OCI-LY1 (cell line): ENCODE measurements around the gene PLA2G15.
A peak's percentile ranks its signal among the peaks of the same experiment; 100 is the strongest.
"Not testable (repeated sequence)": the region's sequence is repeated elsewhere in the genome, so short reads cannot be mapped to it uniquely, and the experiment has no call there.

Experiments used
- H2AFZ ChIP-seq: fragments of 200-600 bp; sonication (generic), shearing (Covaris generic); 2 replicates; pipeline ENCODE4 v1.6.0; 2014; ENCODE audit warnings: antibody characterized with exemption, mild to moderate bottlenecking, low read length
- H3F3A ChIP-seq: fragments of 200-600 bp; sonication (generic), shearing (Covaris generic); 2 replicates; pipeline ENCODE4 v1.6.0; 2014; ENCODE audit warnings: mild to moderate bottlenecking, antibody characterized with exemption, low read length, moderate library complexity; ENCODE audit not compliant: insufficient read depth
- H3K27ac ChIP-seq: fragments of 200-600 bp; sonication (generic); 2 replicates; pipeline ENCODE4 v1.5.1; 2014; ENCODE audit warnings: low read length, mixed run types, mild to moderate bottlenecking, low read depth; ENCODE audit not compliant: poor library complexity, severe bottlenecking
- H3K27me3 ChIP-seq: fragments of 200-600 bp; sonication (generic); 2 replicates; pipeline ENCODE4 v1.6.0; 2014; ENCODE audit warnings: antibody characterized with exemption, mild to moderate bottlenecking, low read length, moderate library complexity; ENCODE audit not compliant: insufficient read depth
- H3K36me3 ChIP-seq: fragments of 200-600 bp; sonication (generic); 2 replicates; pipeline ENCODE4 v1.6.1; 2014; ENCODE audit warnings: mild to moderate bottlenecking, antibody characterized with exemption, low read length, moderate library complexity, mixed read lengths; ENCODE audit not compliant: insufficient read depth
- H3K4me1 ChIP-seq: fragments of 200-600 bp; sonication (generic); 2 replicates; pipeline ENCODE4 v1.5.1; 2014; ENCODE audit warnings: mild to moderate bottlenecking, low read length, moderate library complexity; ENCODE audit not compliant: insufficient read depth, severe bottlenecking
- H3K4me2 ChIP-seq: fragments of 200-600 bp; sonication (generic), shearing (Covaris generic); 2 replicates; pipeline ENCODE4 v1.6.1; 2014; ENCODE audit warnings: low read length
- H3K4me3 ChIP-seq: fragments of 200-600 bp; sonication (generic); 2 replicates; pipeline ENCODE4 v1.5.1; 2014; ENCODE audit warnings: low read length, low read depth, mild to moderate bottlenecking, mixed read lengths; ENCODE audit not compliant: poor library complexity, severe bottlenecking
- H3K79me2 ChIP-seq: fragments of 200-600 bp; shearing (Covaris generic); 2 replicates; pipeline ENCODE4 v1.6.1; 2016; ENCODE audit warnings: mixed run types, low read length, mixed read lengths; ENCODE audit not compliant: insufficient read depth
- H3K9ac ChIP-seq: fragments of 200-600 bp; sonication (generic), shearing (Covaris generic); 2 replicates; pipeline ENCODE4 v1.6.1; 2014; ENCODE audit warnings: mild to moderate bottlenecking, low read length, mixed read lengths
- H3K9me2 ChIP-seq: fragments of 200-600 bp; sonication (generic), shearing (Covaris generic); 2 replicates; pipeline ENCODE4 v1.6.1; 2014; ENCODE audit warnings: low read depth, mild to moderate bottlenecking, low read length, mixed read lengths
- H3K9me3 ChIP-seq: fragments of 200-600 bp; shearing (Covaris generic); 2 replicates; pipeline ENCODE4 v1.6.1; 2014; ENCODE audit warnings: low read length, mixed read lengths
- H4K20me1 ChIP-seq: fragments of 200-600 bp; sonication (generic), shearing (Covaris generic); 2 replicates; pipeline ENCODE4 v1.6.0; 2016; ENCODE audit warnings: mild to moderate bottlenecking, low read length; ENCODE audit not compliant: insufficient read depth
- CTCF ChIP-seq: fragments of 200-600 bp; sonication (generic), shearing (Covaris generic); IDR thresholded peaks from 2 replicates; pipeline ENCODE4 v1.5.1; 2017; ENCODE audit warnings: mild to moderate bottlenecking, antibody characterized with exemption, low read length, moderate library complexity, mixed read lengths
- EZH2 ChIP-seq: fragments of 200-600 bp; sonication (generic), shearing (Covaris generic); IDR thresholded peaks from 2 replicates; pipeline ENCODE4 v1.8.0; 2017; ENCODE audit warnings: borderline replicate concordance, mixed run types, mild to moderate bottlenecking, antibody characterized with exemption, low read length, moderate library complexity, mixed read lengths

The PLA2G15 gene

GRCh38 chr16:68288252-68288650 is 43.1 kb downstream of the PLA2G15 start:
- Histone ChIP-seq H3K4me1 (peaks cover 59% of the 10 kb centered on the region), H3K9me3 (no peaks in the 10 kb centered on the region), H3K9ac (no peak overlapping the region), H3K9me2 (no peaks in the 10 kb centered on the region), H3K36me3 (peaks cover 65% of the 10 kb centered on the region), H3K27me3 (no peaks in the 10 kb centered on the region), H3K27ac (peak overlapping the region; percentile 70), H2AFZ (no peak overlapping the region), H3K4me3 (no peak overlapping the region), H4K20me1 (no peaks in the 10 kb centered on the region), H3F3A (peaks cover 13% of the 10 kb centered on the region; the same call in 1 of the 2 replicates), H3K79me2 (peaks cover 5% of the 10 kb centered on the region; the same call in 1 of the 2 replicates), H3K4me2 (no peak overlapping the region)
- TF ChIP-seq CTCF (no peak), EZH2 (no peak)

- H3K79me2 ChIP-seq, H3K4me2 ChIP-seq, H3K27me3 ChIP-seq, H2AFZ ChIP-seq, H3K4me3 ChIP-seq, H3F3A ChIP-seq, H3K9ac ChIP-seq, H3K9me3 ChIP-seq, H3K9me2 ChIP-seq, H4K20me1 ChIP-seq: not testable (repeated sequence)
- Histone ChIP-seq H3K27ac (peak overlapping the region; percentile 34), H3K4me1 (peaks cover 54% of the 10 kb centered on the region), H3K36me3 (peaks cover 66% of the 10 kb centered on the region)
These were observed 43.6 kb downstream of the PLA2G15 start for GRCh38 chr16:68288796-68289195.

GRCh38 chr16:68289202-68289601 is 44.0 kb downstream of the PLA2G15 start:
- peaks cover 5% of the 10 kb centered on the region; the same call in 1 of the 2 replicates for H3K79me2 ChIP-seq
- H3K9ac ChIP-seq = no peak overlapping the region
- H3K4me2 ChIP-seq = no peak overlapping the region
- no peak overlapping the region for H2AFZ ChIP-seq
- peak overlapping the region; percentile 34 for H3K27ac ChIP-seq
- no peaks in the 10 kb centered on the region for H3K9me3 ChIP-seq
- no peaks in the 10 kb centered on the region for H3K9me2 ChIP-seq
- H3K27me3 ChIP-seq = no peaks in the 10 kb centered on the region
- peaks cover 70% of the 10 kb centered on the region for H3K36me3 ChIP-seq
- H3K4me3 ChIP-seq = no peak overlapping the region
- peaks cover 49% of the 10 kb centered on the region for H3K4me1 ChIP-seq
- H3F3A ChIP-seq = peaks cover 5% of the 10 kb centered on the region; the same call in 1 of the 2 replicates
- TF ChIP-seq CTCF = no peak
- TF ChIP-seq EZH2 = no peak
- H4K20me1 ChIP-seq = no peaks in the 10 kb centered on the region

- Histone ChIP-seq H3F3A (no peaks in the 10 kb centered on the region), H3K36me3 (peaks cover 76% of the 10 kb centered on the region), H2AFZ (no peak overlapping the region), H3K27ac (peak overlapping the region; percentile 34), H3K9ac (no peak overlapping the region), H3K4me2 (no peak overlapping the region), H3K4me1 (peaks cover 44% of the 10 kb centered on the region), H3K4me3 (no peak overlapping the region), H3K9me2 (no peaks in the 10 kb centered on the region), H3K9me3 (no peaks in the 10 kb centered on the region), H3K79me2 (peaks cover 5% of the 10 kb centered on the region; the same call in 1 of the 2 replicates), H3K27me3 (no peaks in the 10 kb centered on the region), H4K20me1 (no peaks in the 10 kb centered on the region)
- TF ChIP-seq EZH2 (no peak), CTCF (no peak)
These were observed 44.6 kb downstream of the PLA2G15 start for GRCh38 chr16:68289621-68290329.
